CD4-positive, alpha-beta T cell (primary cell): ENCODE measurements around the gene DLGAP4. TPM values are rescaled to one million over a fixed set of nuclear protein-coding genes. Genes with fewer than 3 reads are reported as not detected.

Experiments
- ATAC-seq: fragments of 200-7000 bp; cut with Tn5 transposase; one replicate; pipeline ENCODE4 v1.10.0; 2022; ENCODE audit warnings: mild to moderate bottlenecking; ENCODE audit not compliant: poor library complexity
- CTCF ChIA-PET: fragments of 350-600 bp; sonication (Branson Sonifier 250); formaldehyde crosslinking; loops from one replicate; lab custom pipeline; 2021; ENCODE audit warnings: antibody characterized with exemption, inconsistent platforms; lab: Charles Lee
- POLR2A ChIA-PET: fragments of 350-600 bp; sonication (Branson Sonifier 250); formaldehyde crosslinking; loops from one replicate; lab custom pipeline; 2021; ENCODE audit warnings: antibody characterized with exemption, inconsistent platforms; lab: Charles Lee
- DNase-seq, 14 experiments: peaks; one replicate each; pipeline ENCODE4 v3.0.0-alpha.2; 2013 to 2020; ENCODE audit warnings: mixed read lengths in 2 of 14
- H3K27ac ChIP-seq, 2 donors: one replicate each; pipeline versions ENCODE4 v1.5.1 to v1.7.0; 2013; ENCODE audit warnings: low read length in 2 of 2, low read depth in 1 of 2, mild to moderate bottlenecking in 1 of 2
- H3K27me3 ChIP-seq, 2 experiments: 1 replicate in 1 of 2; 2 replicates in 1 of 2; pipeline versions ENCODE4 v1.6.1 to v1.7.0; 2013; ENCODE audit warnings: low read length in 2 of 2, control low read depth in 1 of 2, mild to moderate bottlenecking in 1 of 2, moderate library complexity in 1 of 2; ENCODE audit not compliant: insufficient read depth in 2 of 2, control insufficient read depth in 1 of 2
- H3K36me3 ChIP-seq: one replicate; pipeline ENCODE4 v1.6.1; 2013; ENCODE audit warnings: low read length, control low read depth; ENCODE audit not compliant: insufficient read depth
- H3K4me1 ChIP-seq: one replicate; pipeline ENCODE4 v1.6.1; 2013; ENCODE audit warnings: low read length, control low read depth; ENCODE audit not compliant: insufficient read depth
- H3K4me3 ChIP-seq: one replicate; pipeline ENCODE4 v1.5.1; 2013; ENCODE audit warnings: mild to moderate bottlenecking, low read length, moderate library complexity
- H3K9me3 ChIP-seq, 2 experiments: 1 replicate in 1 of 2; 2 replicates in 1 of 2; pipeline versions ENCODE4 v1.6.1 to v1.7.0; 2013; ENCODE audit warnings: low read length in 2 of 2, mild to moderate bottlenecking in 2 of 2, control low read depth in 1 of 2, moderate library complexity in 1 of 2; ENCODE audit not compliant: control insufficient read depth in 1 of 2, insufficient read depth in 1 of 2
- H3K27ac Mint-ChIP-seq: one replicate; pipeline ENCODE4 v1.8.0; 2020; ENCODE audit warnings: mixed read lengths
- H3K27me3 Mint-ChIP-seq: one replicate; pipeline ENCODE4 v1.8.0; 2021; ENCODE audit warnings: mixed read lengths
- H3K36me3 Mint-ChIP-seq: one replicate; pipeline ENCODE4 v1.8.0; 2021; ENCODE audit warnings: low read depth, mixed read lengths
- H3K4me1 Mint-ChIP-seq: one replicate; pipeline ENCODE4 v1.8.0; 2021; ENCODE audit warnings: low read depth, mixed read lengths
- H3K4me3 Mint-ChIP-seq: one replicate; pipeline ENCODE4 v1.8.0; 2020; ENCODE audit warnings: mild to moderate bottlenecking, mixed read lengths
- H3K9me3 Mint-ChIP-seq: one replicate; pipeline ENCODE4 v1.8.0; 2020; ENCODE audit warnings: mixed read lengths
- intact Hi-C, 2 experiments: fragments of 100-400 bp; cut with DNase I in 1 of 2; cut with micrococcal nuclease in 1 of 2; formaldehyde crosslinking; loops; one replicate each; pipeline versions ENCODE4 v1.15.1 to v1.9.0; 2023 to 2025; cut with DNase I, micrococcal nuclease
- total RNA-seq, 174 experiments: library from RNA in 2 of 174; stranded (reverse) in 2 of 174; gene quantifications; one replicate each; pipeline ENCODE4 v1.2.3 and lab custom pipeline; 2021 to 2026
- TF ChIP-seq, protein P1 (sequence below): fragments of 200-600 bp; IDR thresholded peaks from one replicate; pipeline ENCODE4 v1.8.0; 2022; ENCODE audit warnings: antibody characterized with exemption, mild to moderate bottlenecking

The DLGAP4 gene
- total RNA-seq, 2 experiments from 2014 or later, result 16.0 to 16.1 TPM

DNA sequence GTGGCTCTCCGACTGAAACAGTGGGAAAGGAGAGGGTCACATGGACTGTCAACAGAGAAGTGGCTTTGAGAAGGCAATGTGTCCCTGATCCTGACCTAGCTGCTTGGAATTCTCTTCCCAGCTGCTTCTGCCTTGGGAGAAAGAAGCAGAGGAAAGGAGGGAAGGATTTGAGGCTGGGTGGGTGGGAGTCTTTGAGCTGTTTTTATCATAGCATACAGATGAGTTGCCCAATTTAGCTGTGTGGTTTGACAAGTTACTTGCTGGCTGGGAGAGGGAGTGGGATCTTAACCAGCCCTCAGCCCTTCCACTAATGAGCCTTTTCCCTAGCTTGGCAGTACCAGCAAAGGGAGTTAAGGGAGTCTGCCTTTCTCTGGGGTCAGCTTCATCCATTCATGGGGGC lies 184.1 kb downstream of the DLGAP4 start:
- TF ChIP-seq, protein P1, sequence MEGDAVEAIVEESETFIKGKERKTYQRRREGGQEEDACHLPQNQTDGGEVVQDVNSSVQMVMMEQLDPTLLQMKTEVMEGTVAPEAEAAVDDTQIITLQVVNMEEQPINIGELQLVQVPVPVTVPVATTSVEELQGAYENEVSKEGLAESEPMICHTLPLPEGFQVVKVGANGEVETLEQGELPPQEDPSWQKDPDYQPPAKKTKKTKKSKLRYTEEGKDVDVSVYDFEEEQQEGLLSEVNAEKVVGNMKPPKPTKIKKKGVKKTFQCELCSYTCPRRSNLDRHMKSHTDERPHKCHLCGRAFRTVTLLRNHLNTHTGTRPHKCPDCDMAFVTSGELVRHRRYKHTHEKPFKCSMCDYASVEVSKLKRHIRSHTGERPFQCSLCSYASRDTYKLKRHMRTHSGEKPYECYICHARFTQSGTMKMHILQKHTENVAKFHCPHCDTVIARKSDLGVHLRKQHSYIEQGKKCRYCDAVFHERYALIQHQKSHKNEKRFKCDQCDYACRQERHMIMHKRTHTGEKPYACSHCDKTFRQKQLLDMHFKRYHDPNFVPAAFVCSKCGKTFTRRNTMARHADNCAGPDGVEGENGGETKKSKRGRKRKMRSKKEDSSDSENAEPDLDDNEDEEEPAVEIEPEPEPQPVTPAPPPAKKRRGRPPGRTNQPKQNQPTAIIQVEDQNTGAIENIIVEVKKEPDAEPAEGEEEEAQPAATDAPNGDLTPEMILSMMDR, result no peak
- H3K36me3 ChIP-seq, result peaks cover 3% of the 10 kb centered on the region
- ATAC-seq, result no peak
- no peak overlapping the region for H3K27ac ChIP-seq
- intact Hi-C loops, result loop anchor here in 1 of 2 experiments (5.0 kb wide), 1 partner anchor 288 kb away; no protein-coding TSS in a partner anchor
- ChIA-PET POLR2A (interaction anchor here (2.5 kb wide), 1 partner anchor 25 kb away, joined by 11 read pairs; no protein-coding TSS in a partner anchor), CTCF (no interaction called here)
- H3K27me3 Mint-ChIP-seq, result no peaks in the 10 kb centered on the region
- no peak for DNase-seq
- H3K9me3 Mint-ChIP-seq, result no peaks in the 10 kb centered on the region
- no peaks in the 10 kb centered on the region for H3K27me3 ChIP-seq
- H3K4me3 ChIP-seq, result no peak overlapping the region
- H3K36me3 Mint-ChIP-seq, result peaks cover 16% of the 10 kb centered on the region
- no peak overlapping the region for H3K4me3 Mint-ChIP-seq
- H3K27ac Mint-ChIP-seq, result no peak overlapping the region
- H3K4me1 Mint-ChIP-seq, result peaks cover 53% of the 10 kb centered on the region
- H3K9me3 ChIP-seq, result no peaks in the 10 kb centered on the region
- peaks cover 46% of the 10 kb centered on the region for H3K4me1 ChIP-seq

DNA sequence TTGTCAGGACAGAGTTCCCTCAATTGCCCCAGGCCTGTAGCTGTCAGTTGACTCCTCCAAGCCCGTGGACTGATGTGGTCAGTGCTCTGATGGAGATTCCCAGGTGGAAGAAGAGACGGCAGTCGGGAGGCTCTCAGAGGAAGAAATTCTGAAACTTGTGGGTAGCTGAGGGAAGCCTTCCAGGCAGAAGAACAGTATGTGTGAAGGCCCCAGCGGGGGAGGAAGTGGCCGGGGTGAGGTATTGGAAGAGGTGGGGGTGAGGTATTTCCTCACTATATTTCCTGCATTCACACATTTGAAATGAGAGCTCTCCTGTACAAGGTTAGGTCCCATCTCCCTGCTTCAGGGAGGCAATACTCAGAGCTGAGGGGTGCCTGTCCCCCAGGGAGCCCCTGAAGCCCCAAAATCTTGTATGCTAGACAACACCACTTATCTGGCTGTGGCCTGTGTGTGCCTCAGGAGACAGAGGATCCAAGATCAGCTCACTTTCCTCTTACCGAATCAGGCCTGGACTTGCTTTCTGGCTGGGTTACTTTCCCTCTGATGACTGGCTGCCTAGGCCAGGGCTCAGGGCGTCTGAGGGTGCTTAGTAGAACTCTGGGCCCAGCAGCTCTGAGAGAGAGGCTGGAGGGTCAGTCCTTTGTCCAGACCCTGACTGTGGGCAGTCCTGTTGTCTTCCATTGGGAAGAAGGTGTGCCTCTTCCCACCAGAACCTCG lies 185.9 kb downstream of the DLGAP4 start:
- Histone ChIP-seq H3K36me3 (peaks cover 9% of the 10 kb centered on the region), H3K27ac (peak overlapping the region; percentile 71 to 88), H3K9me3 (no peaks in the 10 kb centered on the region), H3K4me3 (no peak overlapping the region), H3K27me3 (no peaks in the 10 kb centered on the region), H3K4me1 (peaks cover 46% of the 10 kb centered on the region)
- H3K4me3 Mint-ChIP-seq, result peak overlapping the region; percentile 54
- ATAC-seq (peak; percentile 96), DNase-seq (peak; percentile 31 to 85 (median 54))
- intact Hi-C loops, result loop anchor here in 1 of 2 experiments (5.0 kb wide), 1 partner anchor 290 kb away; no protein-coding TSS in a partner anchor
- peaks cover 25% of the 10 kb centered on the region for H3K36me3 Mint-ChIP-seq
- peak overlapping the region; percentile 88 for H3K27ac Mint-ChIP-seq
- TF ChIP-seq, protein P1, result no peak
- no peaks in the 10 kb centered on the region for H3K27me3 Mint-ChIP-seq
- H3K4me1 Mint-ChIP-seq, result peaks cover 45% of the 10 kb centered on the region
- ChIA-PET CTCF (interaction anchor here (0.7 to 1.7 kb wide), 2 partner anchors 26 to 96 kb away, joined by 4 to 5 read pairs; no protein-coding TSS in a partner anchor), POLR2A (interaction anchor here (0.7 to 2.5 kb wide), 6 partner anchors 27 to 113 kb away, joined by 3 to 11 read pairs (median 5); partner anchors contain the start of genes RAB5IF and TGIF2)
- H3K9me3 Mint-ChIP-seq, result no peaks in the 10 kb centered on the region

DNA sequence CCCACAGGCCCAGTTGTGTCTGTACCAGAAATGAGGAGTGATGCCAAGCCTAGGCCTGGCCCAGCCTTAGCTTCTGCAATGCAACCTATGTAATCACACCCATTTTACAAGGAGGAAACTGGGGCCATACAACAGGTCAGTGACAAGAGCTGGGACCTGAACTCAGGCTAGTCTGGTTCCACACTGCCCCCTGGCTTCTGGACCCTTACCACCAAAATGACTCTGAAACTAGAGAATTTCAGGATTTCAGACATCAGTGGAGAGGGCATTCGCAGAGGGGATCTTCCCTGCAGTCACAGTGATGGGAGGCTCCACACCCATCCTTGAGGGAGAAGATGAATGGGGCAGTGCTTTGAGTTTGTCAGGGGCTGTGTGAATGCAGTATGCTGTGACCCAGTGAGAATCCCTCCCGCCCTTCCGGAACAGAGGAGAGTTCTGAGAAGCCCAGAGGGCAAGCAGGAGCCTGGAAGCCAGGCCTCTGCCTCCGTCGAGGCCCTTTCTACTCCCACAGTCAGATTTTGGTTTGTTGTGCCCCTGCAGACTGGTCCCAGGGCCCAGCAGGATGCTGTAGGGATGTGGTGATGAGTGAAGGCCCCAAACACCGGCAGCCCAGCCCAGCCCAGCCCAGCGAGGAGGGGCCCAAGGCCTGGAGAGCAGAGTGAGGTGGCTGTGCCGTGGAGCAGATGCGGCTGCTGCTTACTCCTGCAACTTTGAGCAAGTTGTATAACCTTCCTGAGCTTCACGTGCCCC lies 187.1 kb downstream of the DLGAP4 start:
- TF ChIP-seq, protein P1, result no peak
- H3K36me3 Mint-ChIP-seq, result peaks cover 35% of the 10 kb centered on the region
- no peak overlapping the region for H3K4me3 Mint-ChIP-seq
- DNase-seq (peak in 5 of 14 experiments; percentile 11 to 43 (median 32)), ATAC-seq (no peak)
- Histone ChIP-seq H3K27ac (peak overlapping the region in 1 of 2 donors; percentile 88), H3K27me3 (no peaks in the 10 kb centered on the region), H3K4me3 (no peak overlapping the region), H3K36me3 (peaks cover 21% of the 10 kb centered on the region), H3K4me1 (peaks cover 46% of the 10 kb centered on the region), H3K9me3 (no peaks in the 10 kb centered on the region)
- ChIA-PET CTCF (no interaction called here), POLR2A (interaction anchor here (1.8 to 2.0 kb wide), 2 partner anchors 80 to 112 kb away, joined by 6 to 10 read pairs; partner anchors contain the start of genes RAB5IF and TGIF2)
- intact Hi-C loops, result loop anchor here in 1 of 2 experiments (5.0 kb wide), 1 partner anchor 291 kb away; no protein-coding TSS in a partner anchor
- H3K27ac Mint-ChIP-seq, result peak overlapping the region; percentile 88
- H3K27me3 Mint-ChIP-seq, result no peaks in the 10 kb centered on the region
- H3K4me1 Mint-ChIP-seq, result peaks cover 45% of the 10 kb centered on the region
- H3K9me3 Mint-ChIP-seq, result no peaks in the 10 kb centered on the region
